GM12873 (cell line): ENCODE data around the gene CCPG1.

Source experiments
- CTCF ChIP-seq: IDR thresholded peaks from 2 replicates; pipeline ENCODE4 v1.5.1; 2012; ENCODE audit warnings: low read depth, mild to moderate bottlenecking, moderate library complexity, low read length, control low read depth; ENCODE audit not compliant: insufficient read depth; ENCODE audit errors: missing control alignments

CCPG1 gene

GRCh38 chr15:55344206-55344605 lies 64.0 kb downstream of the CCPG1 start:
- no peak for TF ChIP-seq CTCF

GRCh38 chr15:55343168-55343567 lies 65.0 kb downstream of the CCPG1 start:
- TF ChIP-seq CTCF, result no peak

GRCh38 chr15:55337160-55337559 lies 71.0 kb downstream of the CCPG1 start:
- no peak for TF ChIP-seq CTCF

- no peak for TF ChIP-seq CTCF
These were observed 73.2 kb downstream of the CCPG1 start for GRCh38 chr15:55334997-55335396.

GRCh38 chr15:55334371-55334770 lies 73.8 kb downstream of the CCPG1 start:
- TF ChIP-seq CTCF, result no peak

GRCh38 chr15:55327387-55327786 lies 80.8 kb downstream of the CCPG1 start:
- no peak for TF ChIP-seq CTCF

- TF ChIP-seq CTCF, result no peak
These were observed 85.7 kb downstream of the CCPG1 start for GRCh38 chr15:55322467-55322866.
